ENCODE measurements around the gene NSUN4. TPM values are rescaled to one million over a fixed set of nuclear protein-coding genes. Genes with fewer than 3 reads are reported as not detected.

Gene NSUN4
- total RNA-seq, 2 experiments from 2014 or later, result 28.5 to 29.3 TPM

DNA sequence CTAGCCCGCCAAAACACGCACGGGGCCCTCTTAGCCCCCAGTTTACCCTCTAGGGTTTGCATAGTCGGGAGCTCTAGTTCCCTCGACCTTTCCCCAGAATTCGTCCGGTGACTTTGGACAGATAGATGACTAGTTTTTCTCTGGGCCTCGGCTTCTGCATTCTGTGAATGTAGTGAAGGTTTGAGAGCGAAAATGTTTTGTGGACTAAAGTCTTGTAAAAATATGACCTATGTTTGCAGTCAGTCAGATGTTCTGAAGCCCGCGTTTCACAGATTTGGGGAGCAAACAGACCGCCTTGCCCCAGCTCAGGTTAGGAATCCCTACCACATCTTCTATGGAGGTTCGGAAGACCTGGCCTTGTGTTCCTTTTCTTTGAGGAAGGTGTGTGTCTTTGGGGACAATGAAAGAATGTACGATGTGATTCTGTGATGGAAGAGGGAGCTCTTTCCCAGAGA, 36.7 kb upstream of the NSUN4 start:
- TF ChIP-seq, protein P1, sequence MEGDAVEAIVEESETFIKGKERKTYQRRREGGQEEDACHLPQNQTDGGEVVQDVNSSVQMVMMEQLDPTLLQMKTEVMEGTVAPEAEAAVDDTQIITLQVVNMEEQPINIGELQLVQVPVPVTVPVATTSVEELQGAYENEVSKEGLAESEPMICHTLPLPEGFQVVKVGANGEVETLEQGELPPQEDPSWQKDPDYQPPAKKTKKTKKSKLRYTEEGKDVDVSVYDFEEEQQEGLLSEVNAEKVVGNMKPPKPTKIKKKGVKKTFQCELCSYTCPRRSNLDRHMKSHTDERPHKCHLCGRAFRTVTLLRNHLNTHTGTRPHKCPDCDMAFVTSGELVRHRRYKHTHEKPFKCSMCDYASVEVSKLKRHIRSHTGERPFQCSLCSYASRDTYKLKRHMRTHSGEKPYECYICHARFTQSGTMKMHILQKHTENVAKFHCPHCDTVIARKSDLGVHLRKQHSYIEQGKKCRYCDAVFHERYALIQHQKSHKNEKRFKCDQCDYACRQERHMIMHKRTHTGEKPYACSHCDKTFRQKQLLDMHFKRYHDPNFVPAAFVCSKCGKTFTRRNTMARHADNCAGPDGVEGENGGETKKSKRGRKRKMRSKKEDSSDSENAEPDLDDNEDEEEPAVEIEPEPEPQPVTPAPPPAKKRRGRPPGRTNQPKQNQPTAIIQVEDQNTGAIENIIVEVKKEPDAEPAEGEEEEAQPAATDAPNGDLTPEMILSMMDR (IDR thresholded peaks at IDR 0.05), result no peak
- DNase-seq, result no peak
- Mint-ChIP-seq H3K27ac (peak overlapping the region; percentile 99), H3K4me3 (peak overlapping the region; percentile 99), H3K9me3 (no peaks in the 10 kb centered on the region), H3K4me1 (ENCODE audit: low read depth) (peaks cover 45% of the 10 kb centered on the region), H3K36me3 (ENCODE audit: low read depth) (peaks cover 47% of the 10 kb centered on the region), H3K27me3 (no peaks in the 10 kb centered on the region)
- ChIA-PET CTCF (interaction anchor here (1.0 to 2.2 kb wide), 9 partner anchors 8 to 59 kb away, joined by 3 to 13 read pairs (median 5); partner anchors contain the start of gene NSUN4), POLR2A (interaction anchor here (0.7 to 2.8 kb wide), 25 partner anchors 9 to 312 kb away, joined by 3 to 34 read pairs (median 6); partner anchors contain the start of genes MOB3C, NSUN4 and RAD54L)
- intact Hi-C loops (cut with micrococcal nuclease), result loop anchor here (5.0 kb wide), 1 partner anchor 38 kb away; the partner anchor contains the start of gene NSUN4
- ATAC-seq, result no peak

DNA sequence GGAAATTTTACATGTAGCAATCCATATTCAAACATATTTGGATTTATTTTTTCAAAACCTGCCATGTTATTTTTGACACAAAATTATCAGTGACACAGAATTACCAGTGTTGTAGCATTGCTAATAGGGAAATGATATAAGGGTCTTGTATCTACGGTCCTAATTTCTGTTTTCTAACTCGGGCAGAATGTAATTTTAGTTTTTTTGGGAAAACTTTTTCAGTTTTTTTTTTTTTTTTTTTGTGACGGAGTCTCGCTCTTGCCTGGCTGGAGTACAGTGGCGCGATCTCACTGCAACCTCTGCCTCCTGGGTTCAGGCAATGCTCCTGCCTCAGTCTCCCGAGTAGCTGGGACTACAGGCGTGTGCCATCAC, 34.5 kb upstream of the NSUN4 start:
- Mint-ChIP-seq H3K4me1 (ENCODE audit: low read depth) (peaks cover 34% of the 10 kb centered on the region), H3K4me3 (peak overlapping the region; percentile 44), H3K27ac (no peak overlapping the region), H3K27me3 (no peaks in the 10 kb centered on the region), H3K9me3 (no peaks in the 10 kb centered on the region), H3K36me3 (ENCODE audit: low read depth) (peaks cover 59% of the 10 kb centered on the region)
- intact Hi-C loops (cut with micrococcal nuclease), result no loop called here
- ChIA-PET POLR2A (no interaction called here), CTCF (interaction anchor here (1.1 to 1.5 kb wide), 2 partner anchors 27 to 57 kb away, joined by 3 to 4 read pairs; no protein-coding TSS in a partner anchor)
- no peak for ATAC-seq
- TF ChIP-seq, protein P1 (IDR thresholded peaks at IDR 0.05), result no peak
- no peak for DNase-seq

DNA sequence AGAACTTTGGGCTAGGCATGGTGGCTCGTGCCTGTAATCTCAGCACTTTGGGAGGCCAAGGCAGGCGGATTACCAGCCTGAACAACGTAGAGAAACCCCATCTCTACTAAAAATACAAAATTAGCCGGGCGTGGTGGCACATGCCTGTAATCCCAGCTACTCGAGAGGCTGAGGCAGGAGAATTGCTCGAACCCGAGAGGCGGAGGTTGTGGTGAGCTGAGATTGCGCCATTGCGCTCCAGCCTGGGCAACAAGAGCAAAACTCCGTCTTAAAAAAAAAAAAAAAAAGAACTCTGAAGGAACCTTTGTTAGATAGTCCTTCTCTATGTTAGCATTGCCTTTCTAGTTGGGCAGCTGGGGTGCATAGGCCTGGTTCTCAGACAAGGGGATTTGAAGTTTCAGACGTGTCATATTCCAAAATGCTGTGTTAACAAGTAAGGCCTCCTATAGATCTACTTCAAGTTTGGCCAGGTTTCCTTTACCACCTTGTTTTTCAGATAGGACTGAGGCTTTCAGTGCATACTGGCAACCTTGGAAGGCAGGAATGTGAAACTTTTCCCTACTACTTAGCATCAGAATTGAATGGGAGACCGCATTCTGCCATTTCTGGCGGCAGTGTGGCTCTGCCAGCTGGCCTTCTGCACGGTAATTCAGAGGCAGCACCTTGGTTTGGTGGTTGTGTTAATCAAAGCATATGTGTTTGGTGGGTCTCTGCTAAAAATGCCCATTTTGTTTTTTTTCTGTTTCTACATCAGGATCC, 31.0 kb upstream of the NSUN4 start:
- CTCF ChIA-PET, result no interaction called here
- Mint-ChIP-seq H3K4me1 (ENCODE audit: low read depth) (peaks cover 28% of the 10 kb centered on the region), H3K27ac (no peak overlapping the region), H3K36me3 (ENCODE audit: low read depth) (peaks cover 51% of the 10 kb centered on the region), H3K4me3 (no peak overlapping the region), H3K9me3 (no peaks in the 10 kb centered on the region), H3K27me3 (no peaks in the 10 kb centered on the region)
- intact Hi-C loops (cut with micrococcal nuclease), result no loop called here
- TF ChIP-seq, protein P1 (IDR thresholded peaks at IDR 0.05), result no peak
- DNase-seq, result no peak
- no peak for ATAC-seq
- POLR2A ChIA-PET, result interaction anchor here (0.7 to 1.7 kb wide), 5 partner anchors 11 to 269 kb away, joined by 3 to 5 read pairs (median 3); no protein-coding TSS in a partner anchor

DNA sequence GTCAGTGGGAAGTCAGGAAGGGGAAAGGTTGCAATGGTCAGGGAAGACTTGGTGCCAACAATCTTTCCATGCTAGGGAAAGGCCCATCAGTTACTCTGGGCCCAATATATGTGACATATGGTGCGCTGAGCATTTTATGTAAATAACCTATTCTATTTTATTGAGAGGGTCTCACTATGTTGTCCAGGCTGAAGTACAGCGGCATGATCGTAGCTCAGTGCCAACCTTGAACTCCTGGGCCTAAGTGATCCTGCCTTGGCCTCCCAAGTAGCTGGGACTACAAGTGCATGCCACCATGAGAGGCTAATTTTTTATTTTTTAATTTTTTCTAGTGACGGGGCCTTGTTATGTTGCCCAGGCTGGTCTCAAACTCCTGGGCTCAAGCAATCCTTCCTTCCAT, 30.3 kb upstream of the NSUN4 start:
- ATAC-seq (no peak), DNase-seq (no peak)
- Mint-ChIP-seq H3K36me3 (ENCODE audit: low read depth) (peaks cover 49% of the 10 kb centered on the region), H3K4me1 (ENCODE audit: low read depth) (peaks cover 25% of the 10 kb centered on the region), H3K4me3 (no peak overlapping the region), H3K27me3 (no peaks in the 10 kb centered on the region), H3K9me3 (no peaks in the 10 kb centered on the region), H3K27ac (no peak overlapping the region)
- intact Hi-C loops (cut with micrococcal nuclease), result no loop called here
- ChIA-PET CTCF (no interaction called here), POLR2A (interaction anchor here (1.4 to 1.7 kb wide), 2 partner anchors 37 to 64 kb away, joined by 3 to 4 read pairs; no protein-coding TSS in a partner anchor)
- TF ChIP-seq, protein P1 (IDR thresholded peaks at IDR 0.05), result no peak

Measured in activated CD8-positive, alpha-beta T cell treated with anti-CD3 and anti-CD28 coated beads for 36 hours (primary cell).